Mucosa of gallbladder (tissue), 1 donor: ENCODE data around the gene CCDC180. TPM values are rescaled to one million over a fixed set of nuclear protein-coding genes. Genes with fewer than 3 reads are reported as not detected.
"Not testable (repeated sequence)": the region's sequence is repeated elsewhere in the genome, so short reads cannot be mapped to it uniquely, and the experiment has no call there.

Experiments used
- DNase-seq: peaks from one replicate; pipeline ENCODE4 v3.0.0-alpha.2; 2020; ENCODE audit warnings: low spot score
- total RNA-seq: library from RNA; stranded (reverse); gene quantifications from one replicate; pipeline ENCODE4 v1.2.1, GENCODE V29; 2021
- donor health status: DM: no; HTN: no; CAD: no.

The CCDC180 gene
- total RNA-seq, 1 donor from 2014 or later: 4.0 TPM

- no peak for DNase-seq
These were observed 4.5 kb downstream of the CCDC180 start for GRCh38 chr9:97311798-97312500.

- DNase-seq: no peak
These were observed 5.1 kb downstream of the CCDC180 start for GRCh38 chr9:97312556-97312955.

- DNase-seq: no peak
These were observed 5.8 kb downstream of the CCDC180 start for GRCh38 chr9:97313243-97313642.

GRCh38 chr9:97313746-97314145, 6.3 kb downstream of the CCDC180 start:
- no peak for DNase-seq

GRCh38 chr9:97314503-97314902, 7.0 kb downstream of the CCDC180 start:
- DNase-seq: no peak

- DNase-seq: peak; percentile 16
These were observed 8.1 kb downstream of the CCDC180 start for GRCh38 chr9:97315550-97315949.

GRCh38 chr9:97316904-97317303, 9.4 kb downstream of the CCDC180 start:
- no peak for DNase-seq

- no peak for DNase-seq
These were observed 11.0 kb downstream of the CCDC180 start for GRCh38 chr9:97318433-97318832.

- DNase-seq: no peak
These were observed 11.9 kb downstream of the CCDC180 start for GRCh38 chr9:97319395-97319794.

- DNase-seq: no peak
These were observed 12.7 kb downstream of the CCDC180 start for GRCh38 chr9:97320080-97320642.

GRCh38 chr9:97321251-97321650, 13.8 kb downstream of the CCDC180 start:
- DNase-seq: no peak

- DNase-seq: no peak
These were observed 14.2 kb downstream of the CCDC180 start for GRCh38 chr9:97321691-97322090.

- DNase-seq: no peak
These were observed 14.6 kb downstream of the CCDC180 start for GRCh38 chr9:97322105-97322504.

GRCh38 chr9:97324954-97325353, 17.5 kb downstream of the CCDC180 start:
- no peak for DNase-seq

- no peak for DNase-seq
These were observed 20.1 kb downstream of the CCDC180 start for GRCh38 chr9:97327562-97327961.

- DNase-seq: no peak
These were observed 25.5 kb downstream of the CCDC180 start for GRCh38 chr9:97332993-97333392.

GRCh38 chr9:97335622-97336021, 28.2 kb downstream of the CCDC180 start:
- not testable (repeated sequence) for DNase-seq

GRCh38 chr9:97348871-97349270, 41.4 kb downstream of the CCDC180 start:
- no peak for DNase-seq

- DNase-seq: no peak
These were observed 41.9 kb downstream of the CCDC180 start for GRCh38 chr9:97349400-97349799.

GRCh38 chr9:97354637-97355036, 47.2 kb downstream of the CCDC180 start:
- DNase-seq: no peak

- DNase-seq: no peak
These were observed 49.6 kb downstream of the CCDC180 start for GRCh38 chr9:97357056-97357455.
